HG02852 (cell line): Measurements from ENCODE around the gene UBE2J2.

Experiments used
- ATAC-seq: cut with Tn5 transposase; IDR thresholded peaks from one replicate; pipeline ENCODE4 v1.9.1; 2021; ENCODE audit warnings: mild to moderate bottlenecking, moderate library complexity; ENCODE audit not compliant: unreplicated experiment

Gene UBE2J2

DNA sequence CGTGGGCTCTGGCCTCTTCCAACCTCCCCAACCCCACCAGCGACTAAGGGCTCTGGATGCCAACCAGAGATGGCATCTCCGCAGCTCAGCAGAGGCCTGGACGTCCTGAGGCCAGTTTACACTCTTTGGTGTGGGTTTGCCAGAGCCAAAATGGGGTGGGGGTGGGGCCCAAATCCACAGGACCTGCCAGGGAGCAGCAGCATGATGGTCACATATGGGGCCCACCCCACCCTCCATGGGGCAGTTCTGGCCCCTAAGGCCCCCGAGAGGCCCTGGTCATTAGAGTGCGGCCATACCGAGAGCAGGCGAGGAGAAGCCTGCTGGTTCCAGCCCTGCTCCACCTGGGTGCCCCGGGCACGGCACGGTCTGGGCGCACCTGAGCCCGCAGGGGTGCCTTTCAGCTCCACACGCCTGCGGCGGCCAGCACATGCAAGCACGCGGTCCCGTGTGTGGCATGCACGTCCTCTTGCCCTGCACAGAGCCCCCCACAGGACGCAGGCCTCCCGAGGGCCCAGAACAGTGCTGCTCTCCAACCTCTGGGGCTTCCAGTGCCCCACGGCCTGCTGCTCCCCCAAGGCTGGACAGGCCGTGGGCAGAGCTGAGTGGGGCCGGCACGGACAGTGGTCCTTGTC, 31.9 kb downstream of the UBE2J2 start:
- ATAC-seq = no peak

DNA sequence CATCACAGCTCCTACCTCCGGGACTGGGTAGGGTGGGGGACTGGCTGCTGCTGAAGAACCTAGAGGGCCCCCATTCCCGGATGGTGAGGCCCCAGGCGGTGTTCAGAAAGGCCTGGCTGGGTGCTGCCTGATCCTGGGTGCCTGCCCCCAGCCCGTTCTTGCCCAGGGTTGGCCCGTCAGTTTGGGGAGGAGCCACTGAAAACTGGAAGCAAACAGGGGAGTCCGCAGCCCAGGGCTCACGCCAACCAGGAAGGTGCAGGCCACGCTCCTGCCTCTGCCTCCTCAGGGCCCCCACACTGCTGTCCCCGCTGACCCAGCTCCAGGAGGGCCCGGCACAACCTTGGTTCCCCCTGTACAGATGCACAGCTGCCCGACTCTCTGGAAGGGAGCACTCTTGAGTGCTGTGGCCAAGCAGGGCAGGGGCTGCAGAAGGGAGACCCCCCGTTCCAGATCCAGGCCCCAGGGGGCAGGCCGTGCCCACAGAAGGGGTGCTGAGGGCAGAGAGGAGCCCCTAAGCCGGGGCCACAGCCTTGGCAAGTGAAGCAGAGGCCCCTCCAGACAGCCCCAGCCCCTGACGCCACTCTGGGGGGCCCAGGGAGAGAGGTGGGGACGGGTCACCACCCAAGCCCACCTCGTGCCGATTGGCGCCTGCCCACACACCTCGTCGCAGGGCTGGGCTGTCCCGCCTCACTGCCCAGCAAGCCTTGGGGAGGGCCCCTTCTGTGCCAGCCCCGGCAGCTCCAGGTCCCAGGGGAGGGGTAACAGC, 32.6 kb downstream of the UBE2J2 start:
- ATAC-seq = no peak

DNA sequence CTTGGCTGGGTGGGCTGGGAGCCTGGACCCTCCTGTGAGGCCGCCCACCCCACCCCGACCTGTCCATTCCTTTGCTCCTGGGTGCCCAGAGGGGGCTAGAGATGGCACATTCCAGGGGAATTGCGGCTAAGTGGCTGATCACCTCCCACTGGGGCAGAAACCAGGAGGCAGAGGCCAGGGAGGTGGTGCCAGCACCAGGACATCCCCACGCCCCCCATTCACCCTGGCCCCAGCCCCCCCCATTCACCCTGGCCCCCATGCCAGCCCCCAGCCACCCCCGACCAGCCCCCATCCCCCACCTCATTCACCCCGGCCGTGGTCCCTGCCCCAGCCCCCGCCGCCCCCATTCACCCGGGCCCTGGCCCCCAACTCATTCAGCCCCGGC, 33.3 kb downstream of the UBE2J2 start:
- ATAC-seq = no peak

DNA sequence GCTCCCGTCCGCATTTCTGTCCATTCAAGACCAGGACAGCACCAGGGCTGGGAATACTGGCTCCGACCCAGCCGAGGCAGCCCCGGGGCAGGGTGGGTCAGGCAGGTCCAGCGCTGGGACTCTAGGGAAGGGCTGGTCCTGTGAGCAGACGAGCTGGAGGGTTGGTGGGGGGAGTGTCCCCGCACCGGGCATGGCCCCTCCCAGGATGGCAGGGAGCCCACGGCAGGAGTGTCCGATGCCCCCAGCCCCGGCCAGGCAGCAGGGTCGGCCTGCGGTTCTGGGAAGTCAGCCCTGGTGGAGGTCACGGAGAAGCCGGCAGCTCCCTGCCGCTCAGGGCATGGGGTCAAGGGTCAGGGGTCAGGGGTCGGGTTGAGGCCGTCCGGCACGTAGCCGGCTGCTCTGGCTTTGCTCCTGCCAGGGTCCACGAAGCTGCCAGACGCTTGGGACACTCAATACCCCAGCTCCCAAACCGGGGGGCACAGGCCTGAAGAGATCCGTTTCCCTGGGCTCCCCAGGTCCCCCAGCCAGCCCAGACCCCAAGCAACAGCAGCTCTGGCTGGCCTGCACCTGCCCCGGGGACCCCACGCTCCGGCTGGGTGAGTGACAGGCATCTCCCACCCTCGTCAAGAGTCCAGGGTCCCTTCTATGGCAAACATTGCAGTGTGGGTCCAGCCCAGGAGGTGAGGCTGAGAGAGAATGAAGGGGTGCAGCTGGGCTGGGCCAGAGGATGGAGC, 33.9 kb downstream of the UBE2J2 start:
- ATAC-seq = no peak

DNA sequence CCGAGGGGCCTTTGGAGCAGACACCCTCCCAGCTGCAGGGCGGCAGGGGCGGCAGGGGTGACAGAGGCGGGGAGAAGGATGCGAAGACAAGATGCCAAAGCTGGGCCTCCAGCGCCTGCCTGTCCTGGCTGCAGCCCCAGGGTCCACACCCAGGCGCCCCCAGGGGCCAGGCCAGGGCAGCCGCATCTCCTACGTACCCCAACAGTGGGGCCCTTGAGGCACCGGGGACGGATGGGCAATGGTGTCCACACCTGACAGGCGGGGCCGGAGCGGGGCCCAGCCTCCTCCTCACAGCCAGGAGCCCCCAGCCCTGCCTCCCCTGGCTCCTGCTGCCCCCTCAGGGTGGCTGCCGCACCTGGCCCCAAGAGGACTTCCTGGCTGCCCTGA, 34.4 kb downstream of the UBE2J2 start:
- ATAC-seq = no peak

DNA sequence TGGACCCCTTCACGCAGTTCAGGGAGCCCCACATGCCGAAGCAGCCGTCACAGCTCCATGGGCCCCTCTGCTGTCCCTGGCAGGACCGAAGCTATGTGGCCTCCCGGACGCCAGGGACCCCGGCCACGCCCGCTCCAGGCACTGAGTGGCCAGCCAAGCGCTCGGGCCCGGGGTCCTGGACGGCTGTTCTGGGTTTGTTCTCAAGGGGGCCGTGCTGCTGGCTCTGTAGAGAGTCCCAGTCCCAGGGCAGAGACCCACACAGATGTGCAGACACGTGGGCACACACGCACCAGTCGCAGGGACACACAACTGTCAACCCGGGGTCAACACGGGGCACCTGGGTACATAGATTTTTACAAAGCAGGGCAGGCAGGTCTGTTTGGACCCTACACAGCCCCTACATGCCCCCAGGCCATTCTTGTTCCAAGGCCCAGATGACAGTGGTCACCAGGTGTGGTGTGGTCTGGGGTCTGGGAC, 34.9 kb downstream of the UBE2J2 start:
- no peak for ATAC-seq

DNA sequence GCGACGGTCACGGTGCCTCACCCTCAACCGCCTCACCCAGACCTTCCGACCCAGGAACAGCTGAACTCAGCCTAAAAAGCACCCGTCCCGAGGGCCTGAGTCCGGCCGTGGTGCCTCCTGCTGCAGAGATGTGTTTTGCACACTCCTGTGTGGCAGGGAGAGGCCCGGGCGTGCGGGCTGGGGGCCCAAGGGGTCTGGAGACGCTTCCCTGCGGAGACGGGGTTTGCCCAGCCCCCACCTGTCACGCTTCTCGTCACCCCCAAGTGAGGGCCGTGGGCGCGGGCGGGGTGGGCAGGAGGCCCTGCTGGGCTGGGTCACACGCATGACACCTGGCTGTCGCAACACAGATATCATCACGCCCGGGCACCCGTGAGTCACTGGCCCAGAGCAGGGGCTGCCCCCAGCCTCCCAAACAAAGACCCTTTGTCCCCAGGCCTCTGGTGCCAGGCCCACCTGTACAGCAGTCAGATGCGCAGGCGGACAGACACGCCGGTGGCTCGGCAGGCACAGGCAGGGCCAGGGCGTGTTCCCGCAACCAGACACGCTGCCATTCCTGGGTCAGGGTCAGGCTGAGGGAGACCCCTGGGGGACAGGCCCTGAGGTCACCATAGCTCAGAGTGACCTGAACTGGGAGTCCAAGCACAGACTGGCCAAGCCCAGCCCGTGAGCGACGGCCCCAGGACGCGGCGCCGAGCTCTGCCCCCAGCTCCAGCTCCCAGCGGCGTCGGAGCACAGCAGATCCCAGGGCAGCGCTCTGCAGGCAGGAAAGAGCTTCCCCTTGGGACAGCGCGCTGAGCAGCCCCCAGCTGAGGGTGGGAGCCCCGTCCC, 35.6 kb downstream of the UBE2J2 start:
- no peak for ATAC-seq

DNA sequence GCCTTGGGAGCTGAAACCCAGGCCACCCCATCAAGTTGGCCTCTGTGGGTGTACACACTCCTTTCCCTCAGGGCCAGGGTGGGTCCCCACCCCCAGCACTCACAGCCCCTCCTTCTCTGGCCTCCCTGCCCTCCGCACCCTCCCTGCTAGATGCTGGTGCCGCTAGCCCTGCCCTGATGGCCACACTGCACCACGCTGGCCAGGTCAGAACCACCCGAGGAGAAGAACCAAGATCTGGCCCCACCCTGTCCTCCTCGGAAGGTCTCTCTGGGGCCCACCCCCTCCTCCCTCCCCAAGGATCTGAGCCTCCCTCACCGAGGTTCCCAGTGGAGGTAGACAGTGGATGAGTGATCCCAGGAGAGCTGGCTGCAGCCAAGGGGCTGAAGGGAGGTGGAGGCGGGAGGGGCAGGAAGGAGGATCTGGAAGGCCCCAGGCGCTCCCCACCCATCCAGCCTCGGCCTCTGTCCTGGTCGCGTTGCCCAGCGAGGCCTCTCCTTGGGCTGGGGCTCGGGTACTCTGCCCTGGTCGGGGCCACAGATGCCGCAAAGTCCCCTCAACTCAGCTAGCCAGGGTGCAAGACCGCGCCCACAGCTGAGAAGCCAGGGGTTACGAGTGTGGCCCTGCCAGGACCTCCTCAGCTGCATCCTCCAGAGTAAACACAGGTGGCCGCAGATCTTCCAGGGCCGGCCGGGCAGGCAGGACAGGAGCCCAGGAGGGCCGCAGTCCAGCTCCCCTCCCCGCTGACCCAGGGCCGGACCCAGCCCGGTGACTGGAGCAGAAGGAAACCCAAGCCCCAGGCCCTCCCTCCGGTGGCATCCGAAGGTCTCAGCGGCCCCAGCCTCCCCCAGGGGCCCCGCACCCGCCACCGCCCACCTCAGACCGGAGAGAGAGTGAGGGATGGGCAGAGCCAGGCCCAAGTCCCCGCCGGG, 36.4 kb downstream of the UBE2J2 start:
- no peak for ATAC-seq

DNA sequence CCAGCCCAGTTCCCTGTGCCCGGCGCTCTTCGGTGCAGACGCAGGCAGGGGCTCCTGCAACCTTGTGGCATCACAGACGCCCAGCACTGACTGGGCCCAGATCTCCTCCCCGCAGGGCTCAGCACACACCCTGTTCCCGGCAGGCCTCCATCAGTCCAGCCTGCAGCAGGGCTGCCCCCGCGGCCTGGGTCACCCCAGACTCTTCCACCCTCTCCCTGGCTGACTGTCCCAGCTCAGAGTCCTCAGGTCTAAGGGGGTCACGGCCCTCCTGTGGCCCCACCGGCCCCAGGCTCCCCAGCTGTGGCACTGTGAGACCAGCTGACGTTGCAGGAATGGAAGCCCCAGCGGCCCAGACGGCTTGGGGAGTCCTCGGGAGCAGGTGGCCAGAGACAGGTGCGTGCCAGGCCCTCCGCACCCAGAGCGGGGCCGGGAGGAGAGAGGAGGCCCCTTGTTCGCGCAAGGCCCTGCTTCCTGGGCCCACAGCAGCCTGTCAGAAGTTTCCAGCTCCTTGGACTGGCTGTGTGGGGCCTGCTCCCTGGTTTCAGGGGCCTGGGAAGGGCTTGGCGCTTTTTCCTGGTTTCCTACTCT, 37.4 kb downstream of the UBE2J2 start:
- no peak for ATAC-seq

DNA sequence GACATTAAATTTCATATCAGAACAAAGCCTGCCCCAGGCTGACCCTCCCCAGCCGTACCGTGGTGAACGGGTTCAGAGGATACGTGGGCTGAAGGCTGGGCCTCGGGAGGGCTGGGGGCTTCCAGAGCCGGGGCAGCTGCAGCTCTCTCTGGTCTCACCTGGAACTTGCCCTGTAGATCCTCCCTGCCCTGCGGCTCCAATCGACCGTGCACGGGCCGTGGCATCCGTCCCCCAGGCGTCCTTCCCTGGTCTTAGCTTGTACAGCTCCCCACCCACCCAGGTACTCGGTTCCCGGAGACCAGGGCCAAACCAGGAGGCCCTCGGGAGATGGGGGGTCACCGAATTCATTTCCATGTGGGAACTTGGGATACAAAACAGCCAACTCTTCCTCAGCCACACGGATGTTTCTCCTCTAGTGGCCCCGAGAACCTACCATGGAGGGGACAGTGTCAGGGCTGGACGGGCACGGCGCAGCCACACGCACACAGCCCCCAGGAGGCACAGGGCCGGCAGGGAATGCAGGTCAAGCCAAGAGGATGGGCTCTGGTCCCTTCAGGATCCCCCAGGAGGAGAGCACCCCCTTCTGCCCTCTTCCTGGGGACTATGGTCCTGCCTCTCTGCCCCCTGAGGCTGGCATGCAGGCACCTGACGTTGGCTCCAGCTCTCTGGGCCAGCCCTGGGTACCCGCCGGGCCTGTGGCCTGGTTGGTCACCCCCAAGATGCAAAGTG, 38.5 kb downstream of the UBE2J2 start:
- no peak for ATAC-seq

DNA sequence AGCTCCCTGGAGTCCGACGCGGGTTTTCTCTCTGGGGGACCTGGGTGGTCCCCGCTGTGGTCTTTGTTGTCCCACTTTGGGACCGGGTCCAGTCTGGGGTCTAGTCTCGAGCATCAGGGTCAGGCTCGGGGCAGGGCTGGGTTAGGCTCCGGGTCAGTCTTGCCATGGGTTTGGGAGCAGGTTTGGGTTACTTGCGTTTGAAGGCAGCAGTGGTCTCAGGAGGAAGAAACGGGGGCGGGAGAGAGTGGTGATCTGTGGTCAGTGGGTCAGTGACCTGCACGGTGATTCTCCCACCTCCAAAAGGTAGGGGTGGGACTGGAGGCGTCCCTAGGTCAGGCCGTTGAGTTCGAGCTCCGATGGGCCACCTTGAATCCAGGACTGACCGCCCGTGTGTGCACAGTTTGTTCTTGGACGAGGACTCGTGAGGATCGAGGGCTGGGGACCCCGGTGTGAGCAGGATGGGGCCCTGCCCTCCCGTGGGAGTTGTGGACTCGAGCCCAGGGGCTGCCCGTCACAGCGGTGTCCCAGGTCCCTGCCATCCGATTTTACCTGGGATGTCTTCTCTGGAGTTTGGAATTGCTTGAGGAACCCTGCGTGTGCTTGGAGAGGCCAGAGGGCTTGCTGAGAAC, 39.4 kb downstream of the UBE2J2 start:
- no peak for ATAC-seq

DNA sequence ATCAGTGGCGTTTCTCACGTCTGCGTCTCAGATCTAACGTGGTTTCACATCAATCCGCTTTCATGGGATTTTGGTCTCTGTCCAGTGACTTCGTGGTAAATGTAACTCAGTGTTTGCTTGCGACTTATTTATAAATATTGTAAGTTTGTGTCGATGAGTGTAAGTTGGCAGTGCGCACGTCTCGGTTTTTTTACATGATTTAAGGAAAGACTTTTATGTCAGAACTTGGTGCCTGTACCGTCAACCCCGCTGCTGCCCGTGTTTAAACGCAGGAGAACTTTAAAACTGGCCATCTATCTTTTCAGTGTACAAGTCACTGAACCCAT, 40.1 kb downstream of the UBE2J2 start:
- no peak for ATAC-seq

DNA sequence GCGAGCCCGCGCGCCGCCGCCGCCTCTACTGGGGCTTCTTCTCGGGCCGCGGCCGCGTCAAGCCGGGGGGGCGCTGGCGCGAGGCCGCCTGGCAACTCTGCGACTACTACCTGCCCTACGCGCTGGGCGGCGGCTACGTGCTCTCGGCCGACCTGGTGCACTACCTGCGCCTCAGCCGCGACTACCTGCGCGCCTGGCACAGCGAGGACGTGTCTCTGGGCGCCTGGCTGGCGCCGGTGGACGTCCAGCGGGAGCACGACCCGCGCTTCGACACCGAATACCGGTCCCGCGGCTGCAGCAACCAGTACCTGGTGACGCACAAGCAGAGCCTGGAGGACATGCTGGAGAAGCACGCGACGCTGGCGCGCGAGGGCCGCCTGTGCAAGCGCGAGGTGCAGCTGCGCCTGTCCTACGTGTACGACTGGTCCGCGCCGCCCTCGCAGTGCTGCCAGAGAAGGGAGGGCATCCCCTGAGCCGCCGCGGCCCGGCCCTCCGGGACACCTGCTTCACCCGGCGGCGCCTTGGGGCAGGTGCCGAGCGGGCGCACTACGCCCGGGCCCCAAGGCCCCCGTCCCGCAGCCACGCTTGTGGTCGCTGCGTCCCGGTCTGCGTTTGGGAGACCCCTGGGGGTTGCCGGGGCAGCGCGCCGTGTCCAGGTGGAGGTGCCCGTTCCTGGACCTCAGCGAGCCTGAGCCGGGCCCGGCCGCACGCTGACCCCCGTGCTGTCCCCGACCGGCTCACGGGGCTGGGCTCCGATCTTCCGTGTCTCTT, 40.7 kb downstream of the UBE2J2 start:
- ATAC-seq = no peak

DNA sequence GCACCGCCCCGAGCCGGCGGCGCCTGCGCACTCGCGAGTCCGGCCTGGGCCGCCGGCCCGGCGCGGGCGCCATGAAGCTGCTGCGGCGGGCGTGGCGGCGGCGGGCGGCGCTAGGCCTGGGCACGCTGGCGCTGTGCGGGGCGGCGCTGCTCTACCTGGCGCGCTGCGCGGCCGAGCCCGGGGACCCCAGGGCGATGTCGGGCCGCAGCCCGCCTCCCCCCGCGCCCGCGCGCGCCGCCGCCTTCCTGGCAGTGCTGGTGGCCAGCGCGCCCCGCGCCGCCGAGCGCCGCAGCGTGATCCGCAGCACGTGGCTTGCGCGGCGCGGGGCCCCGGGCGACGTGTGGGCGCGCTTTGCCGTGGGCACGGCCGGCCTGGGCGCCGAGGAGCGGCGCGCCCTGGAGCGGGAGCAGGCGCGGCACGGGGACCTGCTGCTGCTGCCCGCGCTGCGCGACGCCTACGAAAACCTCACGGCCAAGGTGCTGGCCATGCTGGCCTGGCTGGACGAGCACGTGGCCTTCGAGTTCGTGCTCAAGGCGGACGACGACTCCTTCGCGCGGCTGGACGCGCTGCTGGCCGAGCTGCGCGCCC, 41.4 kb downstream of the UBE2J2 start, which contains the start of gene B3GALT6:
Gene B3GALT6, plus strand, starts transcription at position 30 of the 588 bp plus-strand sequence. Its CDS starts 42 bp downstream, at position 72.
- no peak for ATAC-seq

DNA sequence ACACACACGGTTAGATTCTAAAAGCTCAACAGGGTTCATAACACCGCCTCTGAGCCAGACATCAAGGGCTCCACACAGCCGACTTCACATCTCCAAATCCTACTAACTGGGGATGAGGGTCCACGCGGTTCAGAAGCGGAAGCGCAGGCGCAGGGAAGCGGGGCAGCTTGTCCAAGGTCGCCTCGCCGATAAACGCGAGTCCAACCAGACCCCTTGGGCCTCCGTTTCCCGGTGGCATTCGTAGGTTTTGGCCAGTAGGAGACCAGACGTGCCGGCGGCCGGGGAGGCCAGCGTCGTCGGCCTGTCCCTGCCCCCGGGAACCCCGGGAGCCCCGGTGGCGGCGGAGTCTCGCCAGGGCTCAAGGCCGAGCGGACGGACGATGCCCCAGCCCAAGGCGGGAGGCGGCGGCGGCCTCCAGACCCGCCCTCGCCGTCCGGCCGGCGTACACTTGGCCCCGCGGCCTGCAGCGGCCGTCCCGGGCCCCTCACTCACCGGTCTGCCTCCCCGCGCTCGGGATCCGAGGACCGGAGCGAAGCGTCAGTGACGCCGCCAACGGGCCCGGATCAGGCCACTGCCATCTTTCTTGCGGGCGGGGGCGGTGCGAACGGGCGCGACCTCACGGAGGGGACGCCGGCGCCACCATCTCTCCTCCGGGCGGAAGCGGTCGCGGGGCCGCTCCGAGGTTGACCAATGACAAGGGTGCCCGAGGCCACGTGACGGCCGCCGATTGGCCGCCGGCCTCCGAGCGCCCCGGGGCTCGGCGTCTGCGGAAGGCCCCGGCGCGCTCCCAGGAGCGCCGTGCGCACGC, 42.0 kb downstream of the UBE2J2 start, which contains the start of gene SDF4:
Gene SDF4, minus strand, starts transcription at position 602 of the 808 bp plus-strand sequence. CDS start 3,229 bp downstream, outside the sequence.
- peak; percentile 88 for ATAC-seq

DNA sequence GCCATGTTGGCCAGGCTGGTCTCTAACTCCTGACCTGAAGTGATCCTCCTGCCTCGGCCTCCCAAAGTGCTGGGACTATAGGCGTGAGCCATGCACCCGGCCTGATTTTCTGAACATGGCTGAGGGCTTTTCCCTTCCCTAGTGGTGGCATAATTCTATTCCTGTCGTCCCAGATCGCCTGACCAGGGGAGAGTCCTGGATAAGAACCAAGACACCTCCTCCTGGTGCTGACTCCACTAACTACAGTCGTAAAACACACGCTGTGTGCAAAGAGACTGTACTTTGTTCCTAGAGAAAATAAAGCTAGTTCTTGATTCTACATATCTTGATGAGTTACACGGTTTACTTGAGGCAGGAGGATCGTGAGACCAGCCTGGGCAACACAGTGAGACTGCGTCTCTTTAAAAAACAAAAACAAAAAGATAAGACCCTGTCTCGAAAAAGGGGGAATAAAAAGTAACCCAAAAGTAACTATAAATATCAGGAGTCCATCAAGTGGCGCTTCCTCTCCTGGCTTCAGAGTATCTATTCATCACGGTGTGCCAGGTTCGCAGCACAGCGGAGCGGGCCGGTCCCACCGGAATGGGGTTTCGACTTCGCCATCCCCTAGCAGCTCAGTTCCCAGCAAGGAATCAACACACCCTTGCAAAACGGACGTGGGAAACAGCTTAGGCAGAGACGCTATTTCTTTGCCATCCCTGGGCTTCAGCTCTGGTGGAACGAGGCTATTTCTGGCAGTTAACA, 42.8 kb downstream of the UBE2J2 start:
- no peak for ATAC-seq
